ENCODE data around the gene BID.

BID gene

DNA sequence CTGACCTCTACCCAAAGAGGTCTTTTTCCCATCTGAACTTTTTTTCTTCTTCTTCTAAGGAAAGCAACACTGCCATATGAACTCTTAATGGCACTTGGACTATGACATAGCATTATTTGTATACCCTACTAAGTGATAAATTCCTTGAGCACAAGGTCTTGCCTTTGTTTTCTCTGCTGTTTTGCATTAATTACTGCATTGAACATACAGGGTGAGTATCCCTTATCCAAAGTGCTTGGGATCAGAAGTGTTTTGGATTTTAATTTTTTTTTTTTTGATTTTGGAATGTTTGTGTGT lies 48.8 kb downstream of the BID start:
- no peak for DNase-seq
- H3K9me3 ChIP-seq (ENCODE audit: insufficient read depth, low read depth, low read length), result no peaks in the 10 kb centered on the region
- no peak overlapping the region for H2AK5ac ChIP-seq (ENCODE audit: low read length)
- no peak overlapping the region for H3K18ac ChIP-seq (ENCODE audit: low read length)
- H3K27me3 ChIP-seq (ENCODE audit: insufficient read depth, low read length), result no peaks in the 10 kb centered on the region
- H3K4me3 ChIP-seq (ENCODE audit: low read depth, low read length), result no peak overlapping the region
- no peak overlapping the region for H4K91ac ChIP-seq (ENCODE audit: low read depth, low read length)
- no peak overlapping the region for H4K12ac ChIP-seq (ENCODE audit: low read depth, low read length)
- H3K27ac ChIP-seq (ENCODE audit: low read depth, low read length), result no peak overlapping the region
- no peak overlapping the region for H3K9ac ChIP-seq (ENCODE audit: low read length)
- no peak overlapping the region for H2AFZ ChIP-seq (ENCODE audit: insufficient read depth, low read length, poor library complexity)
- no peak overlapping the region for H4K8ac ChIP-seq (ENCODE audit: low read depth, low read length)
- peaks cover 18 to 29% of the 10 kb centered on the region in 2 experiments for H3K36me3 ChIP-seq (ENCODE audit: control insufficient read depth in 1 of 2, insufficient read depth in 2 of 2, low read length in 2 of 2)
- no peak overlapping the region for H2BK12ac ChIP-seq (ENCODE audit: low read length)
- H3K14ac ChIP-seq (ENCODE audit: low read length), result no peak overlapping the region
- no peak overlapping the region for H3K23ac ChIP-seq (ENCODE audit: low read length)
- H3K79me1 ChIP-seq (ENCODE audit: low read length), result no peaks in the 10 kb centered on the region
- no peaks in the 10 kb centered on the region for H3K79me2 ChIP-seq (ENCODE audit: control insufficient read depth, insufficient read depth, low read length, poor library complexity)
- no peaks in the 10 kb centered on the region for H3K4me1 ChIP-seq (ENCODE audit: control insufficient read depth in 1 of 2, insufficient read depth in 2 of 2, low read length in 2 of 2)
- H2BK120ac ChIP-seq (ENCODE audit: insufficient read depth, low read length, poor library complexity), result no peak overlapping the region
- no peak overlapping the region for H2BK5ac ChIP-seq (ENCODE audit: low read depth, low read length, poor library complexity)
- H3K4ac ChIP-seq (ENCODE audit: low read depth, low read length), result no peak overlapping the region
- no peak overlapping the region for H3K4me2 ChIP-seq (ENCODE audit: low read length)

DNA sequence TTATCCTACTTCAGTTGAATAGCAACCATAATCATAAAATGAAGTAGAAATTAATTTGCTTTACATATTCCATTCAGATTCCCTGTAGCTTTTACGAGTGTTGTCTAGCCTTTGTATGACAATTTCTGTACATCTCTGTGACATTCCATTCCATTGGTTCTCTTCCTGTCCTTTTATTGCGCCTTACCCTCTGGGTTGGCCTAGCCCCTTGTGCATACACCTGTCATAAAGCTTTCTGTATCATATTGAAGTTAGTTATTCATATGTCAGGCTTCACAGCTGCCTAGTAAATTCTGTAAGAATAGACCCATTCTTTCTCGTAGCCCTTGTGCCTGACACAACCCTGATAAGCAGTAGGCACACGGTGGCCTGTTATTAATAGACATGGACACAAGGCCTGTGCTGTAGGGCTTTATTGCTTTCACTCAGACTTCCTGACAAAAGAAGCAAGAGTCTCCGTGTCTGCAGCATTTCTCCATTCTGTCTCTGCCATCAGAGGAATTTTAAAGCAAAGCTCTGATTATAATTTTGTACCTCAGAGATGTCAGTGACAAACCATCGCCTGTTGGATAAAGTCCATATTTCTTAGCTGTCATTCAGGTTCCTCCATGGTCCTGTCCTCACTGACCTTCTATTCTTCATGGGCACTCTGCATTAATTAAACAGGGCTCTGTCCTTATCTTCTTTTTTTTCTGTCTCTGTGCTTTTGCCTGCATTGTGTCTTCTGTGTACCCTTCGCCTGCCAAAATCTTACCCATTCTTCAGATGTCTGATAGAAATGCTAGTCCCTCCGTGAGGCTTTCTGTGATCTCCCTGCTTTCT lies 49.4 kb downstream of the BID start:
- no peak for DNase-seq
- H2AFZ ChIP-seq (ENCODE audit: insufficient read depth, low read length, poor library complexity), result no peak overlapping the region
- H3K14ac ChIP-seq (ENCODE audit: low read length), result no peak overlapping the region
- no peak overlapping the region for H2BK5ac ChIP-seq (ENCODE audit: low read depth, low read length, poor library complexity)
- no peak overlapping the region for H4K8ac ChIP-seq (ENCODE audit: low read depth, low read length)
- H3K9me3 ChIP-seq (ENCODE audit: insufficient read depth, low read depth, low read length), result no peaks in the 10 kb centered on the region
- no peaks in the 10 kb centered on the region for H3K79me1 ChIP-seq (ENCODE audit: low read length)
- no CpG with 5 or more reads among the region's 8 CpGs for WGBS (ENCODE audit: extremely low coverage, insufficient coverage, insufficient read length)
- no peak overlapping the region for H2BK120ac ChIP-seq (ENCODE audit: insufficient read depth, low read length, poor library complexity)
- H3K18ac ChIP-seq (ENCODE audit: low read length), result no peak overlapping the region
- H3K9ac ChIP-seq (ENCODE audit: low read length), result no peak overlapping the region
- no peak overlapping the region for H4K91ac ChIP-seq (ENCODE audit: low read depth, low read length)
- H4K12ac ChIP-seq (ENCODE audit: low read depth, low read length), result no peak overlapping the region
- H3K4me1 ChIP-seq (ENCODE audit: control insufficient read depth in 1 of 2, insufficient read depth in 2 of 2, low read length in 2 of 2), result no peaks in the 10 kb centered on the region
- H2BK12ac ChIP-seq (ENCODE audit: low read length), result no peak overlapping the region
- no peak overlapping the region for H2AK5ac ChIP-seq (ENCODE audit: low read length)
- no peaks in the 10 kb centered on the region for H3K27me3 ChIP-seq (ENCODE audit: insufficient read depth, low read length)
- H3K4ac ChIP-seq (ENCODE audit: low read depth, low read length), result no peak overlapping the region
- H3K79me2 ChIP-seq (ENCODE audit: control insufficient read depth, insufficient read depth, low read length, poor library complexity), result no peaks in the 10 kb centered on the region
- H3K36me3 ChIP-seq (ENCODE audit: control insufficient read depth in 1 of 2, insufficient read depth in 2 of 2, low read length in 2 of 2), result peaks cover 18 to 25% of the 10 kb centered on the region in 2 experiments
- H3K23ac ChIP-seq (ENCODE audit: low read length), result no peak overlapping the region
- no peak overlapping the region for H3K4me3 ChIP-seq (ENCODE audit: low read depth, low read length)
- no peak overlapping the region for H3K27ac ChIP-seq (ENCODE audit: low read depth, low read length)
- no peak overlapping the region for H3K4me2 ChIP-seq (ENCODE audit: low read length)

DNA sequence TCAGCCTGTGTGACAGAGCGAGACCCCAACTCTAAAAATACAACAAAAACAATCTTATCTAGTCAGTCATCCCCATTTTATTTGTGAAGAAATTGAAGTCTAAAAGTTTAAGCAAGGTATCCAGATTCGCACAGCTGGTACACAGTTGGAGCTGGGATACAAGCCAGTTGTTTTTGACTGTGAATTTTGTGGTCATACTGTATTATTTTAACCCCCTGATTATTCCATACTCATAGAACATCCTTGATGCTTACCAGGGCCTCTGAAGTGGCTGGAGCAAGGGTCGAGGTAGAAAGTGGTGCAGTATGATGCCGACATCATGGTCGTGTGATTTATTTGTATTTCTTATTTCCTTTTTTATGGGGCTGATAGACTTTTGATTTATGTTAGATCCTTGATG lies 50.0 kb downstream of the BID start:
- Histone ChIP-seq H3K27me3 (ENCODE audit: insufficient read depth, low read length) (no peaks in the 10 kb centered on the region), H3K4ac (ENCODE audit: low read depth, low read length) (no peak overlapping the region), H3K79me2 (ENCODE audit: control insufficient read depth, insufficient read depth, low read length, poor library complexity) (no peaks in the 10 kb centered on the region), H3K9ac (ENCODE audit: low read length) (no peak overlapping the region), H3K36me3 (ENCODE audit: control insufficient read depth in 1 of 2, insufficient read depth in 2 of 2, low read length in 2 of 2) (peaks cover 16 to 20% of the 10 kb centered on the region in 2 experiments), H3K4me1 (ENCODE audit: control insufficient read depth in 1 of 2, insufficient read depth in 2 of 2, low read length in 2 of 2) (no peaks in the 10 kb centered on the region), H3K9me3 (ENCODE audit: insufficient read depth, low read depth, low read length) (no peaks in the 10 kb centered on the region), H3K23ac (ENCODE audit: low read length) (no peak overlapping the region), H3K27ac (ENCODE audit: low read depth, low read length) (no peak overlapping the region), H4K8ac (ENCODE audit: low read depth, low read length) (no peak overlapping the region), H2BK12ac (ENCODE audit: low read length) (no peak overlapping the region), H3K18ac (ENCODE audit: low read length) (no peak overlapping the region), H2AK5ac (ENCODE audit: low read length) (no peak overlapping the region), H3K14ac (ENCODE audit: low read length) (no peak overlapping the region), H3K79me1 (ENCODE audit: low read length) (no peaks in the 10 kb centered on the region), H4K12ac (ENCODE audit: low read depth, low read length) (no peak overlapping the region), H2AFZ (ENCODE audit: insufficient read depth, low read length, poor library complexity) (no peak overlapping the region), H3K4me2 (ENCODE audit: low read length) (no peak overlapping the region), H2BK5ac (ENCODE audit: low read depth, low read length, poor library complexity) (no peak overlapping the region), H4K91ac (ENCODE audit: low read depth, low read length) (no peak overlapping the region), H3K4me3 (ENCODE audit: low read depth, low read length) (no peak overlapping the region), H2BK120ac (ENCODE audit: insufficient read depth, low read length, poor library complexity) (no peak overlapping the region)
- no CpG with 5 or more reads among the region's 5 CpGs for WGBS (ENCODE audit: extremely low coverage, insufficient coverage, insufficient read length)
- DNase-seq, result no peak

DNA sequence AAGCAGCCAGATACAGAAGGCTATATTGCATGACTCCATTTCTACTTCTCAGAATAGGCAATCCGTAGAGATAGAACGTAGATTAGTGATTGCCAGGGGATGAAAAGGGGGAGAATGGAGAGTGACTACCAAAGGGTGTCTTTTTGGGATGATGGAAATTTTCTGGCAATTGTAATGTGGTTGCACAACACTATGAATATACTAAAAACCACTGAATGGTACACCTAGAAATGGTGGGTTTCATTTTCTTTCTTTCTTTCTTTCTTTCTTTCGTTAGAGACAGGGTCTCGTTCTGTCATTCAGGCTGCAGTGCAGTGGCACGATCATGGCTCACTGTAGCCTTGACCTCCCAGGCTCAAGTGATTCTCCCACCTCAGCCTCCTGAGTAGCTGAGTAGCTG lies 54.4 kb downstream of the BID start:
- Histone ChIP-seq H4K8ac (ENCODE audit: low read depth, low read length) (no peak overlapping the region), H2BK12ac (ENCODE audit: low read length) (no peak overlapping the region), H3K4ac (ENCODE audit: low read depth, low read length) (no peak overlapping the region), H4K12ac (ENCODE audit: low read depth, low read length) (no peak overlapping the region), H3K79me2 (ENCODE audit: control insufficient read depth, insufficient read depth, low read length, poor library complexity) (no peaks in the 10 kb centered on the region), H2BK5ac (ENCODE audit: low read depth, low read length, poor library complexity) (no peak overlapping the region), H2AFZ (ENCODE audit: insufficient read depth, low read length, poor library complexity) (no peak overlapping the region), H3K79me1 (ENCODE audit: low read length) (no peaks in the 10 kb centered on the region), H3K27ac (ENCODE audit: low read depth, low read length) (no peak overlapping the region), H3K4me1 (ENCODE audit: control insufficient read depth in 1 of 2, insufficient read depth in 2 of 2, low read length in 2 of 2) (peaks cover 2 to 3% of the 10 kb centered on the region in 2 experiments), H3K9ac (ENCODE audit: low read length) (no peak overlapping the region), H3K27me3 (ENCODE audit: insufficient read depth, low read length) (no peaks in the 10 kb centered on the region), H3K9me3 (ENCODE audit: insufficient read depth, low read depth, low read length) (no peaks in the 10 kb centered on the region), H3K23ac (ENCODE audit: low read length) (no peak overlapping the region), H3K36me3 (ENCODE audit: control insufficient read depth in 1 of 2, insufficient read depth in 2 of 2, low read length in 2 of 2) (no peaks in the 10 kb centered on the region), H3K18ac (ENCODE audit: low read length) (no peak overlapping the region), H2BK120ac (ENCODE audit: insufficient read depth, low read length, poor library complexity) (no peak overlapping the region), H4K91ac (ENCODE audit: low read depth, low read length) (no peak overlapping the region), H3K4me3 (ENCODE audit: low read depth, low read length) (no peak overlapping the region), H2AK5ac (ENCODE audit: low read length) (no peak overlapping the region), H3K14ac (ENCODE audit: low read length) (no peak overlapping the region), H3K4me2 (ENCODE audit: low read length) (no peak overlapping the region)
- DNase-seq, result no peak
- no CpG with 5 or more reads among the region's 5 CpGs for WGBS (ENCODE audit: extremely low coverage, insufficient coverage, insufficient read length)
